Erythroblast (primary cell): ENCODE measurements around the gene VEGFB.

Source experiments
- GATA1 ChIP-seq: IDR thresholded peaks from 2 replicates; pipeline ENCODE4 v1.6.1; 2011; ENCODE audit warnings: low read depth, mild to moderate bottlenecking, control low read depth, low read length, moderate library complexity
- POLR2A ChIP-seq: IDR thresholded peaks from 2 replicates; pipeline ENCODE4 v1.6.1; 2011; ENCODE audit warnings: mild to moderate bottlenecking, low read length

DNA sequence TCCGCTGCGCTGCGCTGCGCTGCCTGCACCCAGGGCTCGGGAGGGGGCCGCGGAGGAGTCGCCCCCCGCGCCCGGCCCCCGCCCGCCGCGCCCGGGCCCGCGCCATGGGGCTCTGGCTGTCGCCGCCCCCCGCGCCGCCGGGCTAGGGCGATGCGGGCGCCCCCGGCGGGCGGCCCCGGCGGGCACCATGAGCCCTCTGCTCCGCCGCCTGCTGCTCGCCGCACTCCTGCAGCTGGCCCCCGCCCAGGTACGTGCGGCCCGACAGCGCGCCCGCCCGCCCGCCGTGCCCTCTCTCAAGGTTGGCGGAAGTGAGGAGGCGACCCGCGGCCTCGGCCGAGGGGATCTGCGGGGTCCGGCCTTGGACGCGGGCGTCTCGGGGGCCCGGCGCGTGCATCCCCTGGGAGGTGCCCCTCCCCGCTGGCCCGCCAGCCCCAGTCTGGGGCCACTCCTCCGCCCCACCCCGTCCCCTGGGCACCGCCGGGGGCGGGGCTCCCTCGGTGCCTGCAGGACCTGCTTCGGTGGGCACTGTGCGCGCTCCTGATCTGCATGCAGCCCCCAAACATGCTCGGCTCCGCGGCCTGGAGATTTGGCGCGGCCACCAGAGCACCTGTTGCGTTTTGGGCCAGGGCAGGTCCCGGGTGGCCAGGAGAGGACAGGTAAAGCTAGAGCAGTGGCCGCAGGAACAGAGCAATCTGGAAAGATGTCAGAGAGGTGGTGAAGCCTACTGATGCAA is 429 bp downstream of the VEGFB start:
- TF ChIP-seq POLR2A (no peak), GATA1 (no peak)
